DOHH2 (cell line): ENCODE measurements around the gene R3HDM2.

Experiments
- EZH2phosphoT487 ChIP-seq: fragments of 200-600 bp; sonication (generic); IDR thresholded peaks from 2 replicates; pipeline ENCODE4 v1.6.1; 2017; ENCODE audit warnings: borderline replicate concordance, mild to moderate bottlenecking, antibody characterized with exemption, low read length, moderate library complexity, mixed read lengths
- TF ChIP-seq, protein P1 (sequence below): fragments of 200-600 bp; sonication (generic); IDR thresholded peaks from one replicate; pipeline ENCODE4 v1.5.1; 2014; ENCODE audit warnings: antibody characterized with exemption, mild to moderate bottlenecking, low read depth, low read length; ENCODE audit not compliant: poor library complexity, severe bottlenecking

DNA sequence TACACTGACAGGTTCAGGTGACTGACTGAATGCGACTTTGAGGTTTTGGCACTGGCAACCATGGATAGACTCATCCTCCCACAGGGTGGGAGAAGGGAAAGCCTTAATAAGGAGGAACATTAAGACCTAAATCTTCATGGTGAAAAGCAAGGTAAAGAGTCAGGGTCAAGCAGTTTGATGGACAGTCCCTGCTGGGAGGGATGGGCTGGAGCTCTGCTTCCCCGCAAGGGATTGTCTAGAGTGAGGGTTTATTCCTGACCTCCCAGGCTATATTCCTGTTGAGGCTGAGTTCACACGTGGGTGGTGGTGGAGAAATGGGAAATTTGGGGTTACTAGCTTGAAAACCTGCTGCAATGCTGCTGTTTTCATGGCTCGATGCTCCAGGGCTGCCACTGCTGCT lies 170.5 kb downstream of the R3HDM2 start:
- TF ChIP-seq, protein P1, sequence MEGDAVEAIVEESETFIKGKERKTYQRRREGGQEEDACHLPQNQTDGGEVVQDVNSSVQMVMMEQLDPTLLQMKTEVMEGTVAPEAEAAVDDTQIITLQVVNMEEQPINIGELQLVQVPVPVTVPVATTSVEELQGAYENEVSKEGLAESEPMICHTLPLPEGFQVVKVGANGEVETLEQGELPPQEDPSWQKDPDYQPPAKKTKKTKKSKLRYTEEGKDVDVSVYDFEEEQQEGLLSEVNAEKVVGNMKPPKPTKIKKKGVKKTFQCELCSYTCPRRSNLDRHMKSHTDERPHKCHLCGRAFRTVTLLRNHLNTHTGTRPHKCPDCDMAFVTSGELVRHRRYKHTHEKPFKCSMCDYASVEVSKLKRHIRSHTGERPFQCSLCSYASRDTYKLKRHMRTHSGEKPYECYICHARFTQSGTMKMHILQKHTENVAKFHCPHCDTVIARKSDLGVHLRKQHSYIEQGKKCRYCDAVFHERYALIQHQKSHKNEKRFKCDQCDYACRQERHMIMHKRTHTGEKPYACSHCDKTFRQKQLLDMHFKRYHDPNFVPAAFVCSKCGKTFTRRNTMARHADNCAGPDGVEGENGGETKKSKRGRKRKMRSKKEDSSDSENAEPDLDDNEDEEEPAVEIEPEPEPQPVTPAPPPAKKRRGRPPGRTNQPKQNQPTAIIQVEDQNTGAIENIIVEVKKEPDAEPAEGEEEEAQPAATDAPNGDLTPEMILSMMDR, result no peak
- no peak for TF ChIP-seq EZH2phosphoT487
